Transverse colon (tissue), 4 donors: ENCODE measurements around the gene BRAT1. TPM values are rescaled to one million over a fixed set of nuclear protein-coding genes. Genes with fewer than 3 reads are reported as not detected.

Experiments used
- DNase-seq: peaks from one replicate; pipeline ENCODE4 v3.0.0-alpha.2; 2019
- H3K27ac ChIP-seq, 4 donors: fragments of 200-600 bp; sonication (generic); 2 replicates each; pipeline ENCODE4 v1.5.1; 2016 to 2018; ENCODE audit warnings: inconsistent platforms in 4 of 4
- H3K27me3 ChIP-seq: fragments of 200-600 bp; sonication (generic); 2 replicates; pipeline ENCODE4 v1.5.1; 2017; ENCODE audit warnings: inconsistent platforms
- H3K36me3 ChIP-seq, 4 donors: fragments of 200-600 bp; sonication (generic); 2 replicates each; pipeline ENCODE4 v1.5.1; 2017 to 2019; ENCODE audit warnings: inconsistent platforms in 4 of 4
- H3K4me1 ChIP-seq, 4 donors: fragments of 200-600 bp; sonication (generic); 2 replicates each; pipeline ENCODE4 v1.5.1; 2017 to 2020; ENCODE audit warnings: inconsistent platforms in 4 of 4
- H3K4me3 ChIP-seq, 4 donors: fragments of 200-600 bp; sonication (generic); 1 replicate in 1 of 4; 2 replicates in 3 of 4; pipeline versions ENCODE4 v1.5.1 to v1.6.1; 2017 to 2019; ENCODE audit warnings: inconsistent platforms in 4 of 4
- H3K9me3 ChIP-seq, 2 donors: fragments of 200-600 bp; sonication (generic); 2 replicates each; pipeline ENCODE4 v1.5.1; 2017 to 2019; ENCODE audit warnings: inconsistent platforms in 2 of 2
- EP300 ChIP-seq: sonication (generic); formaldehyde crosslinking; IDR thresholded peaks from one replicate; pipeline ENCODE4 v1.6.1; 2017; ENCODE audit warnings: antibody characterized with exemption, low read depth
- POLR2A ChIP-seq: fragments of 450-650 bp; IDR thresholded peaks from one replicate; pipeline ENCODE4 v1.6.1; 2016; ENCODE audit warnings: antibody characterized with exemption, mild to moderate bottlenecking, moderate library complexity
- POLR2AphosphoS5 ChIP-seq, 3 donors: sonication (generic); formaldehyde crosslinking; IDR thresholded peaks; one replicate each; pipeline ENCODE4 v1.6.1; 2016; ENCODE audit warnings: antibody characterized with exemption in 3 of 3
- WGBS, 2 donors: methylation state at CpG; one replicate each; pipeline ENCODE4 v1.1.5; 2018; ENCODE audit warnings: low coverage in 1 of 2; 5-methylcytosine and 5-hydroxymethylcytosine counted together
- in situ Hi-C, 4 donors: fragments of 200-750 bp; cut with MboI; loops; one replicate each; pipeline versions ENCODE4 v1.15.0 to v1.15.1; 2017; ENCODE audit warnings: low sequenced_read_pairs in 3 of 4, low pct_ligation_motif_present in 1 of 4, low pct_unique_long_range_greater_than_20kb in 1 of 4
- intact Hi-C: fragments of 100-400 bp; cut with DNase I; formaldehyde crosslinking; loops from one replicate; pipeline ENCODE4 v1.15.1; 2023; ENCODE audit warnings: low total_unique reads
- total RNA-seq, 4 donors: library from RNA; depleted of rRNA; stranded (reverse); fragments of >200 nt; gene quantifications; one replicate each; pipeline ENCODE4 v1.1.0, GENCODE V29; 2016
- TF ChIP-seq, protein P1 (sequence below), 5 experiments: fragments of 200-600 bp in 3 of 5; fragments of 450-650 bp in 2 of 5; sonication (generic) in 3 of 5; IDR thresholded peaks; 1 replicate in 2 of 5; 2 replicates in 3 of 5; pipeline ENCODE4 v1.5.1; 2016 to 2017; ENCODE audit warnings: antibody characterized with exemption in 5 of 5, inconsistent platforms in 3 of 5, mild to moderate bottlenecking in 2 of 5, moderate library complexity in 1 of 5

The BRAT1 gene
- total RNA-seq, 4 donors from 2014 or later, result 31.7 to 120 (median 40.4) TPM

DNA sequence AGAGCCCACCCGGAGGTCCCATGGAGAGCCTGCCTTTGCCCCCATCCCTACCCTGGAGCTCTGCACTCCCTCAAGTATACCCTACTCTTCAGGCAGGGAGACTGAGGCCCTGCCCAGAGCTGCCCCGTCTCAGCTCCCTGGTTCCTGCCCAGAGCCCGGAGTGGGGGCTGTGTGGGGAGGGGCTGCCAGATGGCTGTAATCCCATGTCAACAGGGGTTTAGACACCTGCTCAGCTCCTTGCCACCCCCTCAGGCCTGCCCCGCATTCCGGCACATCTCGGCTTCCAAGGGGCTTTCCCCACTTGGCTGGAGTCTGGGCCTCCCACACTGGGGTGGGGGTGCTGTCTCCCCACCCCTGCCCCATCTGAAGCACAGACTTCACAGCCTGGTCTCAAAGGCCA, 56.6 kb downstream of the BRAT1 start:
- Histone ChIP-seq H3K27ac (no peak overlapping the region), H3K27me3 (peaks cover 34% of the 10 kb centered on the region), H3K36me3 (no peaks in the 10 kb centered on the region), H3K4me1 (peaks cover 0 to 16% (median 10%) of the 10 kb centered on the region in 4 donors), H3K4me3 (no peak overlapping the region), H3K9me3 (no peaks in the 10 kb centered on the region)
- no peak for DNase-seq
- in situ Hi-C loops (loop anchor here in 1 of 4 donors (25.0 kb wide), 1 partner anchor 189 kb away; the partner anchor contains the start of gene AMZ1), intact Hi-C loops (no loop called here)
- no peak for TF ChIP-seq EP300
- no peak for TF ChIP-seq POLR2AphosphoS5 (IDR thresholded peaks at IDR 0.05)
- TF ChIP-seq, protein P1, sequence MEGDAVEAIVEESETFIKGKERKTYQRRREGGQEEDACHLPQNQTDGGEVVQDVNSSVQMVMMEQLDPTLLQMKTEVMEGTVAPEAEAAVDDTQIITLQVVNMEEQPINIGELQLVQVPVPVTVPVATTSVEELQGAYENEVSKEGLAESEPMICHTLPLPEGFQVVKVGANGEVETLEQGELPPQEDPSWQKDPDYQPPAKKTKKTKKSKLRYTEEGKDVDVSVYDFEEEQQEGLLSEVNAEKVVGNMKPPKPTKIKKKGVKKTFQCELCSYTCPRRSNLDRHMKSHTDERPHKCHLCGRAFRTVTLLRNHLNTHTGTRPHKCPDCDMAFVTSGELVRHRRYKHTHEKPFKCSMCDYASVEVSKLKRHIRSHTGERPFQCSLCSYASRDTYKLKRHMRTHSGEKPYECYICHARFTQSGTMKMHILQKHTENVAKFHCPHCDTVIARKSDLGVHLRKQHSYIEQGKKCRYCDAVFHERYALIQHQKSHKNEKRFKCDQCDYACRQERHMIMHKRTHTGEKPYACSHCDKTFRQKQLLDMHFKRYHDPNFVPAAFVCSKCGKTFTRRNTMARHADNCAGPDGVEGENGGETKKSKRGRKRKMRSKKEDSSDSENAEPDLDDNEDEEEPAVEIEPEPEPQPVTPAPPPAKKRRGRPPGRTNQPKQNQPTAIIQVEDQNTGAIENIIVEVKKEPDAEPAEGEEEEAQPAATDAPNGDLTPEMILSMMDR (IDR thresholded peaks at IDR 0.05), result no peak
- no peak for TF ChIP-seq POLR2A
- 73% methylated on average over 6 of the region's 6 CpGs; no CpG with 5 or more reads in 1 of the 2 donors for WGBS, 2 donors

DNA sequence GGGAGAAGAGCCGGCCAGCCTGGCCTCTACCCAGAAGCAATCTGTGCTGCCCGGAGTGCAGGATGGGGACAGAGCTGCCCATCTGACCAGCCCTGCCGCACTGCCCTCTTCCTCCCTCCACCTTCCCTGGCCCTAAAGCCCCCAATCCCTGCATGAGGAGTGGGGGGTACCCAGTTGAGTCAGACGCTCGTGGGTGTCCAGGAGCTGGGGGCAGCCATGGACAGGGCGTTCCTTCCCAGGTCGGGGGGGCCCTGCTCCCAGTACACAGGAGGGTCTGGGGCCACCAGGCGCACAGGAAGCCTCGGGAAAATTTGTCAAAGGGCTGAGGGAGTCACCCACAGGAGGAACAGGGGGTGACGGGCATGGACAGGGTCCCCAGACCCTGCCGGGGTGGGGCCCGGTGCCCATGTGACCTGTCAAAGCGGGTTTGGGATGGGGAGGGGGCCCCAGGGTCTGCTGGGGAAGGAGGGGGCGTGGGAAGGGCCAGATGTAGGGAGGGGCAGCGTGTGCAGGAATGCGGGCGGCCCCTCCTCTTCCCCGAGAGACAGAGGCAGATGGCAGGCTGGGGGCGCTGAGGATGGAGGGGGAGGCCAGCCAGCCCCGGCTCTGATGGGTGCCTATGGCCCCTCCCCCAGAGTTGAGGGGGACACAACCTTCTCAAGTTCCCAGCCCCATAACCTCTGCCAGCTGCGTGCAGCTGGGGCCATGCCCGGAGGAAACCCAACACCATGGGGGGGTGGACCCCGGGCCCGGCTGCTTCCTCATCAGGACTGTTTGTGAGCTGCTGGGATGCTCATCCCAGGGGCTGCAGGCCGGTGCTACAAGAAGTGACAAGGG, 57.6 kb downstream of the BRAT1 start:
- Histone ChIP-seq H3K36me3 (no peaks in the 10 kb centered on the region), H3K4me1 (peaks cover 5 to 23% (median 13%) of the 10 kb centered on the region in 4 donors), H3K9me3 (no peaks in the 10 kb centered on the region), H3K27me3 (peaks cover 34% of the 10 kb centered on the region), H3K27ac (no peak overlapping the region), H3K4me3 (no peak overlapping the region)
- TF ChIP-seq POLR2A (no peak), POLR2AphosphoS5 (IDR thresholded peaks at IDR 0.05) (no peak), EP300 (no peak)
- TF ChIP-seq, protein P1 (IDR thresholded peaks at IDR 0.05), result no peak
- DNase-seq, result no peak
- intact Hi-C loops (no loop called here), in situ Hi-C loops (loop anchor here in 1 of 4 donors (25.0 kb wide), 1 partner anchor 190 kb away; the partner anchor contains the start of gene AMZ1)
- WGBS, 2 donors, result 45% methylated on average over 16 of the region's 25 CpGs; no CpG with 5 or more reads in 1 of the 2 donors

DNA sequence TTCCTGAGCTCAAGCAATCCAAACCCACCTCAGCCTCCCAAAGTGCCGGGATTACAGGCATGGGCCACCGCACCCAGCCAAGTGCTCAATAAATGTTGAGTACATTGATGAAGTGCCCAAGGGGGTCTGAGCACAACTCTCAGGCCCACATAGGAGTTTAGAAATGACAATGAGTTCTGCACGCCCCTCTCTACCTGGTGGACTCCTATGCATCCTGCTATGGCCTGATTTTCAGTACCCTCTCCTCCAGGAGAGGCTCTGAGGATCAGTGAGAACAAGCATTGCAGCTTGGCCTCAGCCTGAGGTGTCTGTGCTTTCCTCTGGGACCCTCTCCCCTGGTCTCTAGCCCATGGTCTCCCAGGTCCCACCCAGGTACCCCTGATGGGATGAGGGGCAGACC, 58.3 kb downstream of the BRAT1 start:
- 85% methylated on average over 3 of the region's 3 CpGs; no CpG with 5 or more reads in 1 of the 2 donors for WGBS, 2 donors
- intact Hi-C loops, result no loop called here
- in situ Hi-C loops, result loop anchor here in 1 of 4 donors (25.0 kb wide), 1 partner anchor 190 kb away; the partner anchor contains the start of gene AMZ1
- H3K4me3 ChIP-seq, result no peak overlapping the region
- DNase-seq, result no peak
- H3K27ac ChIP-seq, result no peak overlapping the region
- H3K9me3 ChIP-seq, result no peaks in the 10 kb centered on the region
- TF ChIP-seq POLR2AphosphoS5 (IDR thresholded peaks at IDR 0.05) (no peak), EP300 (no peak), POLR2A (no peak)
- TF ChIP-seq, protein P1 (IDR thresholded peaks at IDR 0.05), result no peak
- peaks cover 5 to 23% (median 13%) of the 10 kb centered on the region in 4 donors for H3K4me1 ChIP-seq
- no peaks in the 10 kb centered on the region for H3K36me3 ChIP-seq
- H3K27me3 ChIP-seq, result peaks cover 34% of the 10 kb centered on the region

DNA sequence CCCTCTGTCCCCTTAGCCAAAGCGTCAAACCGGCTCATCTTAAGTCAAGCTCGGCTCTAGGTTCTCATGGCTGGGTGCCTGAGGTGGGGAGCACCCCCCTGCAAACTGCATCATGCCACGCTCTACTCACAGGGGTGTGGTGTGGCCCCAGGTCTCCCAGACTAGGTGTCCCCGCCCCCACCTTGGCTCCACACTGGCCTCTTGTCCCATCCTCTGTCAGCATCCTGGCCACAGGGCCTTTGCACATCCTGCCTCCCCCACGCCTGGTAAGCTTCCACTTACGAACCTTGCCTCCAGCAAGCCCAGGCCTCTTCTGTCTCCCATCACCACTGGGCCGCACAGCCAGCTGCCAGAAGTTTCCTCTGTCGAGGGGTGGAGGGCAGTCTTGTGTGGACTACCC, 58.9 kb downstream of the BRAT1 start:
- H3K27ac ChIP-seq, result no peak overlapping the region
- no peak overlapping the region for H3K4me3 ChIP-seq
- in situ Hi-C loops (loop anchor here in 1 of 4 donors (25.0 kb wide), 1 partner anchor 191 kb away; the partner anchor contains the start of gene AMZ1), intact Hi-C loops (no loop called here)
- H3K36me3 ChIP-seq, result no peaks in the 10 kb centered on the region
- TF ChIP-seq, protein P1 (IDR thresholded peaks at IDR 0.05), result no peak
- TF ChIP-seq POLR2A (no peak), EP300 (no peak), POLR2AphosphoS5 (IDR thresholded peaks at IDR 0.05) (no peak)
- H3K9me3 ChIP-seq, result no peaks in the 10 kb centered on the region
- peaks cover 34% of the 10 kb centered on the region for H3K27me3 ChIP-seq
- peaks cover 5 to 23% (median 13%) of the 10 kb centered on the region in 4 donors for H3K4me1 ChIP-seq
- WGBS, 2 donors, result 92% methylated on average over 9 of the region's 9 CpGs; no CpG with 5 or more reads in 1 of the 2 donors
- no peak for DNase-seq
